Stimulated activated CD4-positive, alpha-beta T cell treated with anti-CD3 and anti-CD28 coated beads, TNF-alpha, amount 100 ng/mL, for 1 hour (primary cell): ENCODE results near the gene SSBP3.

ENCODE experiments used
- DNase-seq, 3 donors: peaks; one replicate each; pipeline ENCODE4 v3.0.0-alpha.2; 2020; ENCODE audit warnings: low read depth in 3 of 3, low spot score in 1 of 3

SSBP3 gene

DNA sequence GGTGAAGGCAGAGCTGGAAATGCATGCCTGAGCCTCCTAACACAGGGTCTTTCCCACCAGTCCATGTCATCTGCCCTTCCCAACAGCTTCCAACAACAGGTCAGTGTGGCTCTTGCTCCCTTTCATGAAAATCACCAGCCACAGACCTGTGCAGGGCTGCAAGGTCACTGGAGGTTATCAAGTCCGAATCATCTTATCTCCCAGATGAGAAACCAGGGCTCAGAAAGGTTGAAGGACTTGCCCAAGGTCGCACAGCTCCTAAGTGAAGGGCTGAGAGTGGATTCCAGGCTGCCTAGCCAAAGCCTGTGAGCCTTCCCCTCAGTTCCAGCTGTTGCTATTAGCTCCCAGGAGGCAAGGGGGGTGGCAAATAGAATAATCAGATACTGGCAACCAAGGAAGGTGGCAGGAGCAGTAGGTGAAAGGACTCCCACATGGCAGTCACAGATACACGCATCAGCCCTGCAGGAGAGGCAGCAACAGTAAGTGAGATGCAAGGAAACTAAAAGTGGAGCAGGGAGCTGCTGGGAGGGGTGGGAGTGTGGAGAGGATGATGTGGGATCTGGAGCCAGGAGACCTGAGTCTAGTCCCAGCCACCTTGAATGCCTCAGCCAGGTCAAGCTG is 74.2 kb downstream of the SSBP3 start:
- no peak for DNase-seq

DNA sequence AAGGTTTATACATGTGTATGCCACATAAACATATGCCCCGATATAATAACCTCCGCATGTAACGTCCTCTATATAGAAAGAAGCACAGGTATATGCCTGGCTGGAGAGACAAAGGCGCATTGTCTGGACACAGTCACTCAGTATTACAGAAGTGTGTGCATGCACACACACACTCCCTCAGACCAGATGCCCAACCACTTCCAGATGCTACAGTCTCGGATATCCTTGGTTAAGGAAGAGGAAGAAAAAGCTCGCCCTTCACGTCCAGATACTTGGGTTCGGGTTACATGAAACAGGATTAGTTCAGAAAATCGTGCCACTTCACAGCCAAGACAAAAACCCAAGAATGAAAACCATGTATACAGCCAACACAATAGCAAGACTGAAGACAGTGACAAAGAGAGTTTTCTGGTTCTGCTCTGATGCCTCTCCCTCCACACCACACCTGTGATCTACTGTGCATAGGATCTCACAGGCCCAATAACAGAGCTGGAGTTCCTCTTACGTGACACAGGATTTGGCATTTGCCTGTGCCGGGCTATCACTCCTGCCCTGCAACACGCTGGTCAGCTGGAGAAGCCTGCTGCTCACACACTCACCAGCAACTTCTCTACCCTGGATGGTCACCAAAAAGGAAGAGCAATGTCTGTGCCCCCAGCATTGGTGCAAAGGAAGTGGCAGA is 75.0 kb downstream of the SSBP3 start:
- no peak for DNase-seq

GRCh38 chr1:54329312-54330003 is 76.7 kb downstream of the SSBP3 start:
- no peak for DNase-seq

DNA sequence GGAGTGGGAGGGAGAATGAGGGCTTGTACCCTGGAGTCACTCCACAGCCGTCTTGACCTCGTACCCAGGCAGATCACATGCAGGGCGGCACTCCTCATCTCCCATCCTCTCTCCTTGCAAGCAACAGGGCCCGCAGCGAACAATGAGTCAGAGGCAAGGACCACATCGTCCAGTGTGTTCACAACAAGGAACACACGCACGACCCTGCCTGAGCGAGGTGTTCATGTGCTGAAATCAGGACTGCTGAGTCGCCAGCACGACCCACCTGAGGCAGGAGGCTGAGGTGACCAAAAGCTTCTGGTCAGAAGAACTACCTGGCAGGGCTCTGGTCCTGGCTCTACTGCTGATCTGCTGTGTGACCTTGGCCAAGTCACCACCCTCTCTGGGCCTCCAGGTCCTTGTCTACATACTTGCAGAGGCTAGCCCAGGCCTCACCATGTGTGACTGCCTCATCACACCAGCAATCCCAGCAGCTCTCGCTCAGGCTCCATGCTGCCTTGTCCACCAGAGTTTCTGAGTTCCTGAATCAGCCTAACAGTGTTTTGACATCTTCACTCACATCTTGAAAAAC is 78.0 kb downstream of the SSBP3 start:
- no peak for DNase-seq

DNA sequence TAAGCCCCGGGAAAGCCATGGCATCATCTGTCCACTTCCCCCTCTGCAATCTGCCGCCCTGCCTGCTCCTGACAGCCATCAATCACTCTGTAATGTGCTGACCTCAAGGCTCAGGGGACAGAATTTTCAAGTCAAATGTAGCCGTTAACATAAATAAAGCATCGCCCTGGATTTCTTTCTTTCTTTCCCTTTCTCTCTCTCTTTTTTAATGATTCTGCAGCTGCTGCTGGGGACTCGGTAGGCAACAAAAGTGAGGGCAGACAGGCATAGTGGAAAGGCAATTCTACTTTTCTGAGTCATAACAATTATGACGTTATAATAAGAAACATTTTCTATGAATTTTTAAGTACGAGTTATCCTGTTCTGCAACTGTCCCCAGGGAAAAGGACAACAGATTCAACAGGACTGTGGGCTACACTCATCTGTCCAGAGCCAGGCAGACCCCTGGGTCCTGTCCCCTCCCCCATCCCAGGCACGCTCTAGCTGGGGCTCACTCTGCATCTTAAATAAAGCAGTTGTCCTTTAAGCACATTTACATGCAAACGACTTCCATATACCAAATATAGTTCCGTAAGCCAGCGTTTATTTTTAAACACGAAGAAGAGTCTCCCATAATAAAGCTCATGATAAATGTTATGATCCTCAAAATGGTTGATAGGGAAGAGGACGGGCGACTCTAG is 78.7 kb downstream of the SSBP3 start:
- DNase-seq = no peak

DNA sequence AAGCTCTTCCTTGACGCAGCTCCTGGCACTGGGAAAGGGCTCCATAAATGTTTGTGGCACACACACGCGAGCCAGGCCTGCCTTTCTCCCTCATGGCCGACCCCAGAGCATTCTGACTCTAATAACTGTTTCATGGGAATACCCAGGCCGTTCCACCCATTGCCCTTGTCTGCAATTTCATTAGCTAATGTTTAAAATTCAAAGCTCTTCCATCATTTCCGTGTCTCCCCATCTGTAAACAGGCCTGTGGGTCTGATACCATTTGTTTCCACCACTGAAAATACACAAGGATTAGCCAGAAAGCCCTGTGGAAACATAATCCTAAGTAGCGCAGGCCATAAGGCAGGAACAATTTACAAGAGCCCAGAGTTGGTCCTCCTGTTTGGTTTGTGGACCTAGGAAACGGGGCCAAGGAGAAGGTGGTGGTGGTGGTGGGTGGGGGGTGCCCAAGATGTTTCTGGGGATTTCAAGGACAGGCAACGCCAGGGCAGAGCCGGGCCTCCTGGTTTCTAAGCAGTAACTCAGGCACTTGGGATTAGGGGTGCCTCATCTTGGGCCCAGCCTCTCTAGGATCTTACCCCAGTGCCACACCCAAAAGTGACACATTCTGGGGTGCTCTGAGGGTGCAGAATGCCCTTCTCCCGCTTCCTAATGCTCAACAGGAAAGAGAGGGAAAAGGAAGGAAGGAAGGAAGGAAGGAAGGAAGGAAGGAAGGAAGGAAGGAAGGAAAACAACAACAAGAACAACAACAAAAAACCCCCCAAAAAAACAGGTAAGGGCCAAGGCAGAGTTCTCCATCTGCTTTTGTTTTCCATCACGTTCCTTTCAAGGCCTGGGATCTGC is 79.4 kb downstream of the SSBP3 start:
- DNase-seq = no peak

DNA sequence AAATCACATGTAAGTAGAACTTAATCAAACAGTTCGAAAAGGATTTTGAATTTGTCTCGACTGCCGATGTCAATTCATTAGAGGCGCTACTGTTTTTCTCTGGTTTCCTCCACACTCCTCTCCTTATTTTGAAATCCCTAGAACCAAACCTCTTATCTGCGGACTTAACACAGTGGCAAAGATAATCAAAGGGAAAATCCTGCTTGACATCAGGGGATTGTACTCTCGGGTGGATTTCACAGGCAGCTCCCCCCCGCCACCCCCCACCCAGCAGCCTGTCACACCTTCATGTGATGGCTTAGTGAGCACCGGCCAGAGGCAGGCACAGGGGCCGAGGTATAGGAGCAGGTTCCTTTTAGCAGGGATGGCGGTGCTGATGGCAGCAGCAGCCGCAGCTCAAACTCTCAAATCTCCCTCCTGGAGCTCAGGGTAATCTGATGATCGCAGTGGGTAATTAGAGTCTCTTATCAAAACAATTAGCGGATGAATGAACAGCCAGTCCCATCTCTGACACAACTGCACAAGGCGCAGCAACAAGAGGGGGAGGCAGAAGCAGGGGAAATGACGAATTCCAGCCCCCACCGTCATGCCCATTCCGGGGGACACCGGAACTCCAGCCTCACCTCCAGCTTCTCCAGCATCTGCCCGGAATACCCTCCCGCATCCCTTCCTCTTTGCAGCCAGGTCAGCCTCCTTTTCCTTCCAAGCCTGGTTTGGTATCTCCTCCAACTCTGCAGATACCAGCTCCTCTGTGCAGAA is 80.3 kb downstream of the SSBP3 start:
- DNase-seq = no peak

- no peak for DNase-seq
These were observed 80.9 kb downstream of the SSBP3 start for GRCh38 chr1:54325284-54325683.

- DNase-seq = no peak
These were observed 81.7 kb downstream of the SSBP3 start for GRCh38 chr1:54324251-54325140.

GRCh38 chr1:54323921-54324250 is 82.3 kb downstream of the SSBP3 start:
- DNase-seq = no peak

- DNase-seq = no peak
These were observed 82.9 kb downstream of the SSBP3 start for GRCh38 chr1:54323324-54323739.

- no peak for DNase-seq
These were observed 87.9 kb downstream of the SSBP3 start for GRCh38 chr1:54318246-54318814.

- DNase-seq = no peak
These were observed 89.1 kb downstream of the SSBP3 start for GRCh38 chr1:54317084-54317483.

DNA sequence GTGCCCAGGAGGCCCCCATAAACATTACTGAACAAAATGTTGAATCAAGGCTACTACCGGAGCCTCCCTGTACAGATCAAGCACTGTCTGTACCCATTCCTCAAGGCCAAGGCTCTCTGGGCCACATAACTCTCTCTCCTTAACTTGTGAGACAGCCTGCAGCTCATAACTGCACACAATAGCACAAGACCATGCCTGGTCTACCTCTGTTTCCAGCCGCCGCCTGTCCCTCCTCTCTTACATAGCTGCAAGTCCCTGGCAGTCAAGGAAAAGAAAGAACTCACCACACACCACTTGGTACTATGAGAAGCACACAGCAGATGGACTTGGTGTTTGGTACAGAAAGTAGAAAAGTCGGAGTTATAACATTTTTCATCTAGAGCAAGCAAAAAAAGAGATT is 91.1 kb downstream of the SSBP3 start:
- DNase-seq = no peak

DNA sequence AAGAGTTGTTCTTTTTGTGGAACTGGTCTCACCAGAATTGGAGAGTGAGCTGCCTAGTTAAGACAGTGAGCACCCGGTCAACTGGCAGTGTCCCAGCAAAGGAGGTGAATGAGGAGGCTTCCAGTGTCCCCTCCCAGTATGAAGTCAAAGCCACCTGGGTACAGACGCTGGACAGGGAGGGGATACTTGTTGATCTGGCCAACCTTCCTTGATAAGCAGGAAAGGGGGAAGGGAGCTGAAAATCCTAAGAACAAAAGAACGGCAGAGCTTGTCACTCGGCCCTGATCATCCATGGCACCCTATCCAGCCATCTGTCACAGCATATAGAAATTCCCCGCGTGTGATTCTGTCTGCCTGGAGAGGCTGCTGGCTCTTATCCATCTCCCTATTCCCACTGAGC is 91.5 kb downstream of the SSBP3 start:
- no peak for DNase-seq

- DNase-seq = no peak
These were observed 93.3 kb downstream of the SSBP3 start for GRCh38 chr1:54312796-54313316.

DNA sequence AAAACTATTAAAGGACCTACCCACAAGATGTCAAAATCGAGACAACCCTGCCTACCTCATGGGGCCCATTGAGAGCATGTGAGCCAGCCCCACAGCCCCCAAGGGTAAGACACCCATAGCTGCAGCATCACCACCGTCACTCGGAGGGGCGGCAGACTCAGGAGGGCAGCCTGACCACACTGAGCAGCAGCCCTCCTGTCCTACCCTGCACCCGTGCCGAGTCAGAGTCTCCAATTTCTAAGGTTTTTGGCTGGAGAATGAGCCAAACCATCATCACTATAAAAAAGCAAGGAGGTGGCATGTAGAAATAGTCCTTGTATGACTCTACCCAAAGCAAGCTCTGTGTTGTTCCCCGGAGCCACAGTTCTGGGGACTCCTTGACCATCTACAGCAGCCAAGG is 94.7 kb downstream of the SSBP3 start:
- no peak for DNase-seq
